ENCODE data around the gene RTN4R. TPM values are rescaled to one million over a fixed set of nuclear protein-coding genes. Genes with fewer than 3 reads are reported as not detected.

RTN4R gene
- total and polyA plus RNA-seq, 2 experiments from 2014 or later = 10.6 to 38.4 TPM

- TF ChIP-seq CTCF (conservative IDR thresholded peaks at IDR 0.05; ENCODE audit: low read depth in 2 of 2) = no peak
- no peak for TF ChIP-seq REST (IDR thresholded peaks at IDR 0.05; ENCODE audit: unreplicated experiment)
- no peak for TF ChIP-seq CREB1 (CRISPR knock-in tag; IDR thresholded peaks at IDR 0.05; ENCODE audit: low read depth)
- TF ChIP-seq EZH2phosphoT487 (IDR thresholded peaks at IDR 0.05; ENCODE audit: unreplicated experiment) = no peak
- TF ChIP-seq ZNF331 (CRISPR knock-in tag; IDR thresholded peaks at IDR 0.05; ENCODE audit: low read depth) = no peak
- no peak for TF ChIP-seq POLR2AphosphoS5 (IDR thresholded peaks at IDR 0.05; ENCODE audit: low read depth)
- TF ChIP-seq NANOG (IDR thresholded peaks at IDR 0.05; ENCODE audit: borderline replicate concordance) = no peak
Measured at GRCh38 chr22:20228939-20229272, 39.2 kb downstream of the RTN4R start (continued).

GRCh38 chr22:20228055-20228938, 39.8 kb downstream of the RTN4R start:
- DNase-seq (ENCODE audit: low spot score) (no peak), ATAC-seq (no peak)
- Histone ChIP-seq H3K27me3 (ENCODE audit: insufficient read depth) (no peaks in the 10 kb centered on the region), H4K20me1 (replicated peaks; ENCODE audit: insufficient read depth) (no peaks in the 10 kb centered on the region), H3K36me3 (ENCODE audit: insufficient read depth) (no peaks in the 10 kb centered on the region), H3K4me3 (no peak overlapping the region), H2AFZ (no peak overlapping the region), H3K79me2 (replicated peaks; ENCODE audit: insufficient read depth) (no peaks in the 10 kb centered on the region), H3K4me2 (no peak overlapping the region), H3K4me1 (ENCODE audit: insufficient read depth) (no peaks in the 10 kb centered on the region), H3F3A (replicated peaks; ENCODE audit: low read depth) (peaks cover 13% of the 10 kb centered on the region; the same call in 1 of the 2 replicates), H3K9me2 (ENCODE audit: insufficient read depth) (no peaks in the 10 kb centered on the region), H3K27ac (ENCODE audit: low read depth) (no peak overlapping the region)
- Mint-ChIP-seq H3K4me3 (no peak overlapping the region), H3K4me1 (peaks cover 2% of the 10 kb centered on the region), H3K36me3 (ENCODE audit: low read depth) (no peaks in the 10 kb centered on the region; the same call in 2 of the 3 replicates), H3K27me3 (ENCODE audit: insufficient read depth, low read depth, poor library complexity) (peaks cover 10% of the 10 kb centered on the region), H3K27ac (no peak overlapping the region), H3K9me3 (peaks cover 11% of the 10 kb centered on the region)
- no peak for TF ChIP-seq CTCF (conservative IDR thresholded peaks at IDR 0.05; ENCODE audit: low read depth in 2 of 2)
- no peak for TF ChIP-seq ETS1 (IDR thresholded peaks at IDR 0.05)
- no peak for TF ChIP-seq JUNB (IDR thresholded peaks at IDR 0.05; ENCODE audit: unreplicated experiment)
- TF ChIP-seq EZH2 (IDR thresholded peaks at IDR 0.05; ENCODE audit: low read depth, unreplicated experiment) = no peak
